Breast epithelium (tissue), 4 donors: ENCODE data around the gene TAS1R3. TPM values are rescaled to one million over a fixed set of nuclear protein-coding genes. Genes with fewer than 3 reads are reported as not detected.

Experiments used
- DNase-seq, 2 donors: peaks; one replicate each; pipeline ENCODE4 v3.0.0-alpha.2; 2019; ENCODE audit warnings: low spot score in 2 of 2
- H3K27ac ChIP-seq, 2 donors: fragments of 200-600 bp; sonication (generic) in 1 of 2; one replicate each; pipeline ENCODE4 v1.5.1; 2016 to 2019; ENCODE audit warnings: mild to moderate bottlenecking in 1 of 2
- H3K27me3 ChIP-seq, 2 donors: fragments of 200-600 bp; sonication (generic) in 1 of 2; one replicate each; pipeline versions ENCODE4 v1.5.1 to v1.6.0; 2017 to 2019; ENCODE audit warnings: control low read depth in 1 of 2, mild to moderate bottlenecking in 1 of 2
- H3K36me3 ChIP-seq: fragments of 200-600 bp; one replicate; pipeline ENCODE4 v1.5.1; 2019
- H3K4me1 ChIP-seq, 2 donors: fragments of 200-600 bp; sonication (generic); one replicate each; pipeline ENCODE4 v1.5.1; 2016 to 2019; ENCODE audit warnings: control low read depth in 1 of 2
- H3K4me3 ChIP-seq, 3 donors: fragments of 200-600 bp; sonication (generic); 1 replicate in 2 of 3; 2 replicates in 1 of 3; pipeline ENCODE4 v1.5.1; 2016 to 2019; ENCODE audit warnings: mild to moderate bottlenecking in 3 of 3, moderate library complexity in 2 of 3
- H3K9me3 ChIP-seq, 2 donors: fragments of 200-600 bp; sonication (generic) in 1 of 2; one replicate each; pipeline ENCODE4 v1.5.1; 2016 to 2019; ENCODE audit warnings: control low read depth in 1 of 2
- POLR2A ChIP-seq: fragments of 450-650 bp; IDR thresholded peaks from one replicate; pipeline ENCODE4 v1.6.1; 2016; ENCODE audit warnings: antibody characterized with exemption, mild to moderate bottlenecking, moderate library complexity
- POLR2AphosphoS5 ChIP-seq, 3 donors: sonication (generic); formaldehyde crosslinking; IDR thresholded peaks; one replicate each; pipeline ENCODE4 v1.6.1; 2017; ENCODE audit warnings: antibody characterized with exemption in 3 of 3
- intact Hi-C: fragments of 100-400 bp; cut with DNase I; formaldehyde crosslinking; loops from one replicate; pipeline ENCODE4 v1.15.1; 2023; ENCODE audit warnings: low total_unique reads
- total RNA-seq, 3 donors: library from RNA; depleted of rRNA; stranded (reverse); fragments of >200 nt; gene quantifications; one replicate each; pipeline ENCODE4 v1.1.0, GENCODE V29; 2016
- TF ChIP-seq, protein P1 (sequence below), 3 donors: fragments of 450-650 bp; IDR thresholded peaks; one replicate each; pipeline ENCODE4 v1.5.1; 2016 to 2017; ENCODE audit warnings: antibody characterized with exemption in 3 of 3, mild to moderate bottlenecking in 3 of 3, moderate library complexity in 3 of 3

Gene TAS1R3
- total RNA-seq, 3 donors from 2014 or later = 0.16 to 0.33 TPM; not detected in 1

DNA sequence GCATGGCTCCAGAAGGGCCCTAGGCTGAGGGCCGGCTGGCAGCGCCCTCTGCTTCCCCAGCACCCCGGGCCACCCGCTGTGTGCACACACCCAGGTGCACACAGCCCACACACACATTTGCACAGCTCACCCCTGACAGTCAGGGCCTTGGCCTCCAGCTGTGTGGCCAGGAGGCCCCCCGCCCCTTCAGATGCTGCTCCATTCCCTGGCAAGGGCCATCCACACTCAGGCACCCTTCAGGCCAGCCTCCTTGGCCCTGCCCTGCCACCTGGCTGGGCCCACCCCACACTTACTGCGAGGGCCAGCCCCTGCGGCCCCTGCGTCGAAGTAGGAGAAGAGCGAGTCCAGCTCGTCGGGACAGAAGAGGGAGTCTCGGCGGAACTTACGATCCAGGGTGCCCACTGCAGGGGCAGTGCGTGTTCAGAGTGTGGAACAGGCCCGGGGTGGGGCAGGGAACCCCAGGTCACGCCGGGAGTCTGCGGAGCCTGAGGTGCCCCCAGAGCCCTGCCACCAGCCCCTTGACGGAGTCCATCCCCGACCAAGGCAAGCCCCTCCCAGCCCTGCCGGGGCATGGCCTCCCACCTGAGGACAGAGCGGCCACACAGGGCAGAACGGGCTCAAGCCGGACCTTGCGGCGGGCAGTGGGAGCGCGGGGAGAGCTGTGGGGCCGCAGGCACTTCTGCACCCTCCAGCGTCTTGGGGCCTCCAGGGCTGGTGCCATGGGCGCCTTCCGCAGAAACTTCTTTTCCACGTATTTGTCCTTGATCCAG is 35.7 kb upstream of the TAS1R3 start:
- Histone ChIP-seq H3K4me1 (peaks cover 0 to 10% of the 10 kb centered on the region in 2 donors), H3K4me3 (no peak overlapping the region), H3K9me3 (no peaks in the 10 kb centered on the region), H3K27ac (no peak overlapping the region), H3K36me3 (no peaks in the 10 kb centered on the region), H3K27me3 (no peaks in the 10 kb centered on the region)
- intact Hi-C loops = no loop called here
- TF ChIP-seq, protein P1, sequence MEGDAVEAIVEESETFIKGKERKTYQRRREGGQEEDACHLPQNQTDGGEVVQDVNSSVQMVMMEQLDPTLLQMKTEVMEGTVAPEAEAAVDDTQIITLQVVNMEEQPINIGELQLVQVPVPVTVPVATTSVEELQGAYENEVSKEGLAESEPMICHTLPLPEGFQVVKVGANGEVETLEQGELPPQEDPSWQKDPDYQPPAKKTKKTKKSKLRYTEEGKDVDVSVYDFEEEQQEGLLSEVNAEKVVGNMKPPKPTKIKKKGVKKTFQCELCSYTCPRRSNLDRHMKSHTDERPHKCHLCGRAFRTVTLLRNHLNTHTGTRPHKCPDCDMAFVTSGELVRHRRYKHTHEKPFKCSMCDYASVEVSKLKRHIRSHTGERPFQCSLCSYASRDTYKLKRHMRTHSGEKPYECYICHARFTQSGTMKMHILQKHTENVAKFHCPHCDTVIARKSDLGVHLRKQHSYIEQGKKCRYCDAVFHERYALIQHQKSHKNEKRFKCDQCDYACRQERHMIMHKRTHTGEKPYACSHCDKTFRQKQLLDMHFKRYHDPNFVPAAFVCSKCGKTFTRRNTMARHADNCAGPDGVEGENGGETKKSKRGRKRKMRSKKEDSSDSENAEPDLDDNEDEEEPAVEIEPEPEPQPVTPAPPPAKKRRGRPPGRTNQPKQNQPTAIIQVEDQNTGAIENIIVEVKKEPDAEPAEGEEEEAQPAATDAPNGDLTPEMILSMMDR (IDR thresholded peaks at IDR 0.05) = no peak
- TF ChIP-seq POLR2AphosphoS5 (IDR thresholded peaks at IDR 0.05) (no peak), POLR2A (no peak)
- no peak for DNase-seq

DNA sequence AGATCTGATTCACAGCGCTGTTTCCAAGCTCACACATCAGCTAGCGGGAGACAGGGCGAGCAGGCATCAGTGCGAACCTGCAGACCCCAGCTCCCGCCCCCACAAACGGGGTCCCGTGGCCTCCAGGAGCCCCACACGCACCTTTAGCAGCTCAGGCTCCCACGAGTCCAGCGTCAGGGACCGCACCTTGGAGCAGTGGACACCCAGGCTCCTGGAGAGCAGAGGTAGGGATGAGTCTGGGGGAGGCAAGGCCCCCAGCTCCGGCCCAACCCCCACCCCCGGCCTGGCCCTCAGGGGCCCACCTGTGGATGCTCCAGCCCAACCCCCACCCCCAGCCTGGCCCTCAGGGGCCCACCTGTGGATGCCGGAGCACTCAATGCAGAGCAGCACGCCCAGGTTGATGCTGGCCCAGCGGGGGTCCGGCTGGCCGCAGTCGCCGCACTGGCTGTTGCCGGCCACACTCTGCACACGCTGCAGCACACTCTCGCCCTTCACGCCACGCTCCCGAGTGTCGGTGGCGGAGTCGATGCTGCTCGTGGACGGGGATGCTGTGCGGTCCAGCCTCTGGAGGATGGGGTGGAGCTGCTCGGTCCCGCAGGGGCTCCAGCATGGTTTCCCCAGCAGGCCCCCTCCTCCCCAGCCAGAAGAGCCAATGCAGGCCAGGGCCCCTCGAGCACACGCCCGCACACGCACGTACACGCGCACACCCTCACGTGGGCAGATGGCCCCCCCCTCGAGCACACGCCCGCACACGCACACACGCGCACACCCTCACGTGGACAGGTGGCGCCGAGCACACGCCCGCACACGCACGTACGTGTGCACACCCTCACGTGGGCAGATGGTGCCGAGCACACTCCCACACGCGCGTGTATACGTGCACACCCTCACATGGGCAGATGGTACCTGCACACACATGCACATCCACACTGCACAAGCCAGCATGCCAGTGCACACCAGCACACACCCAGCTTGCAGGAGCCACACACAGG is 34.7 kb upstream of the TAS1R3 start:
- Histone ChIP-seq H3K27me3 (no peaks in the 10 kb centered on the region), H3K27ac (no peak overlapping the region), H3K4me1 (peaks cover 0 to 3% of the 10 kb centered on the region in 2 donors), H3K9me3 (no peaks in the 10 kb centered on the region), H3K36me3 (no peaks in the 10 kb centered on the region), H3K4me3 (no peak overlapping the region)
- no peak for DNase-seq
- intact Hi-C loops = no loop called here
- TF ChIP-seq POLR2AphosphoS5 (IDR thresholded peaks at IDR 0.05) (no peak), POLR2A (no peak)
- TF ChIP-seq, protein P1 (IDR thresholded peaks at IDR 0.05) = no peak

DNA sequence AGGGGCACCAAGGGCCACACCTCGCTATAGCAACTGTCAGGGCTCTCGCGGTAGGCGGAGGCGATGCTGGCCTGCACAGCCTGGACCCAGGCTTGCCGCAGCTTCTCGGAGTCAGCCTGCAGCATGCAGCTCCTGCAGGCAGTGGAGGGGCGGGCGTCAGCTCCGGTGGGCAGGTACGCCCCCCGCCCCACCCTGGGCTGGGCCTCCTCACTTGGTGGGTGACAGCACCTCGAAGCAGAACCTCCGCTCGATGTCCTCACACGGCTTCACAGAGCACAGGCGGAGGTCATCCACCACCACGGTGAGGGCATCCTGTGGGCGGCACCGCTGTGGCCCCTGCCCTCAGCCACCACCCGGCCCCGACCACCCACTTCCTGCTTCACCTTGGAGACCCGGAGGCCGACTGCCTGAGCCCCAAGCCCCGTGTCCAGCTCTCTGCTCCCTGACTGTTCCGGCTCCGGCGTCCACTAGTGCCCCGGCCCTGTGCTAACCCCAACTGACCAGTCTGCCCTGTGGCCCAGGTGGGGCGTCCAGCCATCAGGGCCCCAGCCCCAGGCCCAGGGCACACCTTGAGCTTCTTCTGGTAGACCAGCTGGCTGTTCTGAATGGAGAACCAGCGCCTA is 33.2 kb upstream of the TAS1R3 start:
- no peak overlapping the region for H3K27ac ChIP-seq
- TF ChIP-seq POLR2AphosphoS5 (IDR thresholded peaks at IDR 0.05) = no peak
- no peak for TF ChIP-seq POLR2A
- TF ChIP-seq, protein P1 (IDR thresholded peaks at IDR 0.05) = no peak
- no peak for DNase-seq
- no peaks in the 10 kb centered on the region for H3K36me3 ChIP-seq
- no peaks in the 10 kb centered on the region for H3K4me1 ChIP-seq
- H3K27me3 ChIP-seq = no peaks in the 10 kb centered on the region
- intact Hi-C loops = no loop called here
- no peaks in the 10 kb centered on the region for H3K9me3 ChIP-seq
- H3K4me3 ChIP-seq = no peak overlapping the region

DNA sequence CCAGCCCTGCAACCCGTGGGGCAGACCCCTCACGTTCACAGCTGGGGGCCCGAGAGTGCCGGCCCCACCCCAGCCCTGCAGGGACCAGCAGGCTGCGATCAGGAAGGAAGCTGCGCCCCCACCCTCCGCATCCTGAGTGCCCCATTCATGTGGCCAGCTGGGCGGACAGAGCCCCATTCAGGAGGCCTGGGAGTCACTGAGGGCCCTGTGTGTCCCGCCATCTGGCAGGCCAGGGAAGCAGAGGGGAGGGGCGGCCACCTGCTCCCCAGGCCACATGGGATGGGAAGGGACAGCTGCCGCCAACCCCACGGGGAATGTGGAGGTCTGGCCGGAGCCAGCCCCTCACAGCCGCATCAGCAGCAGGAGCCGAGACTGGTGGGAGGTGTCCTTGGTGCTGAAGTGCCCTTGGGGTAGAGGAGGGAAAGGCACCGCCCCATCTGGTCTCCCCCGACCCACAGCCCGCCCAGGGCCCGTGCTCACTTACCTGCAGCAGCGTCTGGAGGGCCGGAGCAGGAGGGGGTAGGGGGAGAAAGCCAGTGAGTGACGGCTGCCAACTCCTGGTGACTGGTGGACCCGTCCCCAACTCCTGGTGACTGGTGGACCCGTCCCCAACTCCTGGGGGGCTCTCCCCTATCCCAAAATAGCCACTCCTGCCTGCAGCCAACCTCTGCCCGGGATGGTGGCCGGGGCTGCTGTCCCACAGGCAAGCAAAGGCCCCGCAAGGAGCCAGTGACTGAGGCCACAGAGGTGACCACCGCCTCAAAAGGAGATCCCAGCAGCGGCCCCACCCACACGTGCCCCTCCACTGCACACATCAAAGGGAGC is 32.0 kb upstream of the TAS1R3 start:
- H3K36me3 ChIP-seq = no peaks in the 10 kb centered on the region
- no peaks in the 10 kb centered on the region for H3K4me1 ChIP-seq
- TF ChIP-seq, protein P1 (IDR thresholded peaks at IDR 0.05) = no peak
- TF ChIP-seq POLR2A (no peak), POLR2AphosphoS5 (IDR thresholded peaks at IDR 0.05) (no peak)
- DNase-seq = no peak
- no peaks in the 10 kb centered on the region for H3K9me3 ChIP-seq
- H3K27me3 ChIP-seq = no peaks in the 10 kb centered on the region
- H3K4me3 ChIP-seq = no peak overlapping the region
- intact Hi-C loops = no loop called here
- no peak overlapping the region for H3K27ac ChIP-seq
